PFSK-1 (cell line): ENCODE measurements around the gene ZCCHC8.

Experiments used
- FOXP2 ChIP-seq: optimal IDR thresholded peaks from 2 replicates; pipeline ENCODE3; 2011; ENCODE audit warnings: borderline replicate concordance, control low read depth, inconsistent platforms; ENCODE audit not compliant: insufficient read depth; ENCODE audit errors: extremely low read length, extremely low read depth
- REST ChIP-seq, 2 experiments: IDR thresholded peaks; 2 replicates each; pipeline versions ENCODE4 v1.6.1 to v1.8.0; 2011 to 2012; ENCODE audit warnings: low read depth in 2 of 2, low read length in 2 of 2, control low read depth in 1 of 2, inconsistent platforms in 1 of 2, mild to moderate bottlenecking in 1 of 2, moderate library complexity in 1 of 2; ENCODE audit not compliant: insufficient read depth in 1 of 2
- SIN3A ChIP-seq: IDR thresholded peaks from 2 replicates; pipeline ENCODE4 v1.6.1; 2012; ENCODE audit warnings: mild to moderate bottlenecking, low read length, moderate library complexity, borderline replicate concordance; ENCODE audit not compliant: insufficient read depth

DNA sequence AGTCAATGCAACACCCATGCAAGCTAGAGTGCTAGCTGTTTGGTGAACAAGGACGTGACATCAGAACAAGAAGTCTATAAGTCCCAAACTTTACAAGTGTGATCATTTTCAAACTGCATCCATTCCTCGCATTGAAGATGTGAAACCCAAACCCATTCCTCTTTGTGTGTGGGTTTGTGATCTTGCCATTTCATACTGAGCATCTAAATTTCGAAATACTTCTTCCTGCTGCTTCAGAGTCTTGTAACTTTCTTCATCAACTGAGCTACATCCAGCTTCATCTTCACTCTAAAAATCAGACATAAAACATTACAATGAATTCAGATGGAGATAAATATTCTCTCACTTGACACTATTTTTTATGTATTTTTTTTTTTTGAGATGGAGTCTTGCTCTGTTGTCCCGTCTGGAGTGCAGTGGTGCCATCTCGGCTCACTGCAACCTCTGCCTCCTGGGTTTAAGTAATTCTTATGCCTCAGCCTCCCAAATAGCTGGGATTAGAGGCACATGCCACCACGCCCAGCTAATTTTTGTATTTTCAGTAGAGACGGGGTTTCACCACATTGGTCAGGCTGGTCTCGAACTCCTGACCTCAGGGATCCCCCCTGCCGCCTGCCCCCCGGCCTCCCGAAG is 4.8 kb upstream of the ZCCHC8 start:
- TF ChIP-seq REST (IDR thresholded peaks at IDR 0.05; ENCODE audit: insufficient read depth in 1 of 2, low read depth in 2 of 2, low read length in 2 of 2) = no peak
- TF ChIP-seq FOXP2 = no peak
- TF ChIP-seq SIN3A = no peak
